Choroid plexus epithelial cell (primary cell): ENCODE results near the gene CDK5RAP1.

Source experiments
- DNase-seq: peaks from one replicate; pipeline ENCODE4 v3.0.0-alpha.2; 2010; ENCODE audit warnings: low read depth
- H3K4me3 ChIP-seq: 2 replicates; pipeline ENCODE4 v1.5.1; 2011; ENCODE audit warnings: low read depth, mild to moderate bottlenecking, control low read depth, low read length, moderate library complexity
- TF ChIP-seq, protein P1 (sequence below): conservative IDR thresholded peaks from 2 replicates; pipeline ENCODE4 v1.5.1; 2011; ENCODE audit warnings: low read depth, mild to moderate bottlenecking, control low read depth, inconsistent platforms, low read length, moderate library complexity

Gene CDK5RAP1

DNA sequence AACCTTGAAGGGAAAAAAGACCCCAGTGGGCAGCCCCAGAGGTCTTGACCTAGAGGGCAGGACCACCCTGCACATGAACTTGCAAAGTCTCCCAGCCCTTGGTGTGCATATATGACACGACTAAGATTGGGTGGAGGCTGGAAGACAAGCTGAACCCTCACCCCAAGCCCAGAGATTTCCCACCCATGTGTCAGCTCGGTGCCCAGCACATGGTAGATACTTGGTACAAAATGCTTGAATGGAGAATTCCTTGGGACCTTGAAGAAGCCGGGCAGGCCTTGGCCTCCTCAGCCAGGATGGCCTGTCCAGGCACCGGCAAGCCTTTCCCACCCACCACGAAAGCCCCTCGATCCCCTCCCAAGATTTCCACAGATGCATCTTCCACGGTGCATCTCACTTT lies 67.7 kb downstream of the CDK5RAP1 start:
- no peak overlapping the region for H3K4me3 ChIP-seq
- no peak for DNase-seq
- TF ChIP-seq, protein P1, sequence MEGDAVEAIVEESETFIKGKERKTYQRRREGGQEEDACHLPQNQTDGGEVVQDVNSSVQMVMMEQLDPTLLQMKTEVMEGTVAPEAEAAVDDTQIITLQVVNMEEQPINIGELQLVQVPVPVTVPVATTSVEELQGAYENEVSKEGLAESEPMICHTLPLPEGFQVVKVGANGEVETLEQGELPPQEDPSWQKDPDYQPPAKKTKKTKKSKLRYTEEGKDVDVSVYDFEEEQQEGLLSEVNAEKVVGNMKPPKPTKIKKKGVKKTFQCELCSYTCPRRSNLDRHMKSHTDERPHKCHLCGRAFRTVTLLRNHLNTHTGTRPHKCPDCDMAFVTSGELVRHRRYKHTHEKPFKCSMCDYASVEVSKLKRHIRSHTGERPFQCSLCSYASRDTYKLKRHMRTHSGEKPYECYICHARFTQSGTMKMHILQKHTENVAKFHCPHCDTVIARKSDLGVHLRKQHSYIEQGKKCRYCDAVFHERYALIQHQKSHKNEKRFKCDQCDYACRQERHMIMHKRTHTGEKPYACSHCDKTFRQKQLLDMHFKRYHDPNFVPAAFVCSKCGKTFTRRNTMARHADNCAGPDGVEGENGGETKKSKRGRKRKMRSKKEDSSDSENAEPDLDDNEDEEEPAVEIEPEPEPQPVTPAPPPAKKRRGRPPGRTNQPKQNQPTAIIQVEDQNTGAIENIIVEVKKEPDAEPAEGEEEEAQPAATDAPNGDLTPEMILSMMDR: no peak

DNA sequence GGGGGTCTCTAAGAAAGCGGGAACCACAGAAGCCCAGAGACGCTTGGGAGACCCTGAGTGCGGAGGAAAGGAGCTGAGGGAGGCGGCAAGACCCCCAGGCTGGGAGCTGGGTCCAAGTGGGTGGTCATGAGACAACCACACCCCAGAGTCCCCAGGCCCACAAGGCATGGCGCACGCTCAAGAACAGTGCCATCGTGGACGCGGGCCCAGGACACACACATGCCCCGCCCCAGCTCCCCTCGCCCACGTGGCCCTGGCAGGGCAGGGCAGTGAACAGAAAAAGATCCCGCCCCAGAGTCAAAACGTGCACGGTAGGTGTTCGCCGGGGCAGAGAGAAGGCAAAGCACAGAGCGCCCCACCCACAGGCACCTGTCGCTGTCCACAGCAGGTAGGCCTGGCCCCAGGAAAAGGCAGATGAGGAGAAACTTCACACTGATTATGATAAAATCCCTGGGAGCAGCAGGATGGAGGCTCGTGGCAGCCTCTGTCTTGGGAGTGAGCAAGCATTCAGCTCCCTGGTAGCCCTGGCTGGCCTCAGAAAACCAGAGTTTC lies 68.3 kb downstream of the CDK5RAP1 start:
- TF ChIP-seq, protein P1: no peak
- H3K4me3 ChIP-seq: no peak overlapping the region
- no peak for DNase-seq

DNA sequence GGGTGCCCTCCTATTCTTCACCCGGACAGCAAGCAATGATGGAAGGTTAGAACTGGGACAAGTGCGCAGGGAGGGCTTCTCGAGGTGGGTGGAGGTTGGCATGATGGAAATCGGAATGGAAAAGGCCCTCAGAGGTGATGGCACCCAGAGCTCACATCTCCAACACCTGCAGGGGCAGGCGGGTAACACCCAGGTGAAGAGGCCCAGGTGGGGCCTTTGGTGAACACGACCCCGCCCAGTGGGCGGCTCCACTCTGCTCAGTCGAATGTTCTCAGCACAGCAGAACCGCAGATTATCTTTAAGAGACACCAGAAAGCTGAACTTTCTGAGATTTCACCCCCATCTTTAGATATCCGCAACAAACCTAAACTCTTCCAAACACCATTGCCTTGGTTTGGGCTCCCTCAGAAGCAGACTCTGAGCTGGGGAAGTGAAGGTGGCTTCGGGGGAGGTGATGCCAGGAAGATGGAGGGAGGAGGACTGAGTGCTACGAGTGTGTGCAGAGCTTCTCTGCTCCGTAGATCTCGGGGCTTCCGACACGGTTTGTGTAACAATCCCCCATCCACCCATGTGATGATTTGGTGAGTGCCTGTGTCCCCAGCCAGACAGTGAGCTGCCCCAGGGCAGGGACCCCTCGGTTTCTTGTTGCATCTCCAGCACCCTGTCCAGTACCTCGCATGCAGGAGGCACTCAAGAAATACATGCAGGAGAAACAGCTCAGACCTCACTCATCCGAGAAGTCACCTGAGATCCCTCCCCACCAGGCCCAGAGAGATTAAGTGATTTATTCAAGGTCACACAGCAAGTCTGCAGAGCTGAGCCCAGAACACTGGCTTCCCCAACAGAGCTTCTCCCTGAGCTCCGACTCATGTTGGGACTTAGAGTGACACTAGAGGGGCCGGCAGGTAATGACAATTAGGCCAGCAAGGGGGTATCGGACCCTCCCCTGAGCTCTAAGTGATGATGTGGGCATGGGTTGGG lies 72.9 kb downstream of the CDK5RAP1 start:
- DNase-seq: no peak
- TF ChIP-seq, protein P1: no peak
- H3K4me3 ChIP-seq: no peak overlapping the region

DNA sequence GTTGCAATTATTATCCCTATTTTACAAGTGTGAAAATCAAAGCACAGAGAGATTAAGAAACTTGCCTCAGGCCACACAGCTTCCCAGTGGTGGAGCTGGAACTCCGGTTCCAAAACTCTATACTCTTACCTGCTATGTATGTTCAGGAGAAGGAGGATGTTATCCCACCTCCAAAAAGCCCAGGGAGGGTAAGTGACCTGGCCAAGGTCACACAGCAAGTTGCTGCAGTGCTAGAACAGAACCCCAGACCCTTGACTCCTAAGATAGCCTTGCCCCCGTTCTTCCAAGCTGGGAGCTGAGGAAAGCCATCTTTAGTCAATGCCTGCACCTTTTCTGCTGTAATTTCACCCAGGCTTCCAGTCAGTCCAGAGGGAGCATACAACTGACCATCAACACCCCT lies 76.0 kb downstream of the CDK5RAP1 start:
- no peak for DNase-seq
- H3K4me3 ChIP-seq: no peak overlapping the region
- TF ChIP-seq, protein P1: no peak

DNA sequence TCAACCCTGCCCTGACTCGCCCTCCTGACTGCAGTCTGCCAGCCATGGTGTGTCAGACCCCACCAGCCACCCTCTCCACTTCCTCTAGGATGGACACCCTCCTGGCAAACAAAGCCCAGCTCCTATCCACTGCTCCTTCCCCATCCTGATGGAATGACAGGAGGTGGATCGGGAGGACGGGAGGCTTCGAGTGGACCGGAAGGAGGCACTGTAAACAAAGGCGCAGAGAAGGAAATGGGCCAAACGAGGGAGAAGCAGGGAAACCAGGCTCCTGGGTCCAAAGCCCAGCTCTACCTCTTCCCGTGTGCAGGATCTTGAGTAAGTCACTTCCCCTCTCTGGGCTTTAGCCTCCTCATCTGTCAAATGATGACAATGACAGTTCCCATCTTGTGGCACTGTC lies 78.1 kb downstream of the CDK5RAP1 start:
- DNase-seq: no peak
- TF ChIP-seq, protein P1: no peak
- H3K4me3 ChIP-seq: no peak overlapping the region

DNA sequence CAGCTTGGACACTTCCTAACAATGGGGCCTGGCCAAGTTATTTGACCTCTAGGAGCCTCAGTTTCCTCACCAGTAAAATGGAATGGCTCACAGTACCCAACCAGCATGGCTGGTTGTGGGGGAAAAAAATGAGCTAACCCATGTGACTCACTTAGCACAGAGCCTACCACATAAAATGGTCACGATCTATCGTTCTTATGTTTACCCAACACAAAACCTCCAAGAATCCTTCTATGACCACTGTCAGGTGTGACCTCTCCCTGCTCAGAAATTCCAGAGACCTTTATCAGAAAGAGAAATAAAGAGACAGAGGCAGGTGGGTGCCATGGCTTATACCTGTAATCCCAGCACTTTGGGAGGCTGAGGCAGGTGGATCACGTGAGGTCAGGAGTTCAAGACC lies 78.9 kb downstream of the CDK5RAP1 start:
- TF ChIP-seq, protein P1: no peak
- no peak for DNase-seq
- H3K4me3 ChIP-seq: no peak overlapping the region

DNA sequence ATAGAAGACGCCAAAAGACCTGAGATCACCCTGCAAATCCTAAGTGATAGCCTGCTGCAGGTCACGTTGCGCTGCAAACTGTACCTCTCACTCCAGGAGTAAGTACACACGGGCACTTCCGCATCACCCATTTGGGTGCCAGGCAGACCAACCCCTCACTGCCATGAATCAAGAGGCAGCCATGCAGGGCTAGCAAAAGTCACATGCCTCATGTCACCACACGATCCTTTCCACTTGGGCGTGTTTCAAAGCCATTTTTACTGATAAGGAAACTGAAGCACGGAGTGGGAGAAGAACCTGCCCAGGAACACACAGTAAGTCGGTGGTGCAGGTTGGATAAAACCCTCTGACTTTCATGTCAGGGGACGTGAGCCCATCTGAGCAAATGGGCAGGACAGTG lies 81.3 kb downstream of the CDK5RAP1 start:
- no peak overlapping the region for H3K4me3 ChIP-seq
- TF ChIP-seq, protein P1: no peak
- DNase-seq: no peak
